GM21515 (cell line): Measurements from ENCODE around the gene SNAP47.
A peak's percentile ranks its signal among the peaks of the same experiment; 100 is the strongest.

ENCODE experiments used
- ATAC-seq: cut with Tn5 transposase; IDR thresholded peaks from one replicate; pipeline ENCODE4 v1.9.1; 2021; ENCODE audit not compliant: unreplicated experiment

SNAP47 gene

GRCh38 chr1:227781314-227781930 lies 46.2 kb downstream of the SNAP47 start:
- no peak for ATAC-seq

GRCh38 chr1:227782226-227782625 lies 47.0 kb downstream of the SNAP47 start:
- ATAC-seq: no peak

GRCh38 chr1:227785094-227785804 lies 50.0 kb downstream of the SNAP47 start:
- no peak for ATAC-seq

GRCh38 chr1:227785805-227786671 lies 50.8 kb downstream of the SNAP47 start:
- no peak for ATAC-seq

- ATAC-seq: no peak
These were observed 51.7 kb downstream of the SNAP47 start for GRCh38 chr1:227786673-227787512.

- ATAC-seq: peak; percentile 93
These were observed 52.5 kb downstream of the SNAP47 start for GRCh38 chr1:227787513-227788270.

- peak; percentile 71 for ATAC-seq
These were observed 53.2 kb downstream of the SNAP47 start for GRCh38 chr1:227788271-227789083.

GRCh38 chr1:227789084-227790033 lies 54.1 kb downstream of the SNAP47 start:
- no peak for ATAC-seq

- ATAC-seq: no peak
These were observed 54.8 kb downstream of the SNAP47 start for GRCh38 chr1:227790034-227790400.

GRCh38 chr1:227790868-227791267 lies 55.6 kb downstream of the SNAP47 start:
- ATAC-seq: no peak

GRCh38 chr1:227791425-227792143 lies 56.3 kb downstream of the SNAP47 start:
- ATAC-seq: no peak

GRCh38 chr1:227792216-227793078 lies 57.2 kb downstream of the SNAP47 start:
- ATAC-seq: no peak

GRCh38 chr1:227793079-227793947 lies 58.1 kb downstream of the SNAP47 start:
- no peak for ATAC-seq

GRCh38 chr1:227793948-227794816 lies 58.9 kb downstream of the SNAP47 start:
- ATAC-seq: no peak

- no peak for ATAC-seq
These were observed 59.6 kb downstream of the SNAP47 start for GRCh38 chr1:227794817-227795192.
